K562 (cell line): ENCODE results near the gene CCL16. TPM values are rescaled to one million over a fixed set of nuclear protein-coding genes. Genes with fewer than 3 reads are reported as not detected.

Experiments used
- polyA plus RNA-seq, 8 experiments: library from polyadenylated mRNA; depleted of rRNA in 4 of 8; stranded (reverse) in 5 of 8; unstranded in 3 of 8; fragments of >200 nt; fragmentation: Nextera tagmentation in 2 of 8; fragmentation: Illumina TruSeq in 1 of 8; extraction: Ambion mirVana in 2 of 8; extraction: Trizol in 1 of 8; gene quantifications; 2 replicates each; pipeline versions ENCODE4 v1.2.1 to v1.2.3, GENCODE V29; 2011 to 2014; ENCODE audit warnings: inconsistent platforms in 1 of 8, missing spikeins in 1 of 8
- total RNA-seq, 7 experiments: library from RNA; depleted of rRNA in 6 of 7; stranded (reverse); fragments of >200 nt in 6 of 7; fragmentation: Illumina TruSeq in 2 of 7; extraction: Trizol in 2 of 7; gene quantifications; 2 replicates each; pipeline versions ENCODE4 v1.2.1 to v1.2.3, GENCODE V29; 2011 to 2021; ENCODE audit warnings: low replicate concordance in 1 of 7
- TF ChIP-seq, protein P1 (sequence below), 2 experiments: fragments of 450-650 bp; IDR thresholded peaks; 2 replicates each; pipeline ENCODE4 v1.6.1; 2016; ENCODE audit warnings: mild to moderate bottlenecking in 2 of 2, borderline replicate concordance in 1 of 2, low read depth in 1 of 2, moderate library complexity in 1 of 2

Gene CCL16
- total and polyA plus RNA-seq, 9 of the 15 experiments (the other 6 are each of a cell fraction or from before 2014, with no cell fraction given), result not detected

DNA sequence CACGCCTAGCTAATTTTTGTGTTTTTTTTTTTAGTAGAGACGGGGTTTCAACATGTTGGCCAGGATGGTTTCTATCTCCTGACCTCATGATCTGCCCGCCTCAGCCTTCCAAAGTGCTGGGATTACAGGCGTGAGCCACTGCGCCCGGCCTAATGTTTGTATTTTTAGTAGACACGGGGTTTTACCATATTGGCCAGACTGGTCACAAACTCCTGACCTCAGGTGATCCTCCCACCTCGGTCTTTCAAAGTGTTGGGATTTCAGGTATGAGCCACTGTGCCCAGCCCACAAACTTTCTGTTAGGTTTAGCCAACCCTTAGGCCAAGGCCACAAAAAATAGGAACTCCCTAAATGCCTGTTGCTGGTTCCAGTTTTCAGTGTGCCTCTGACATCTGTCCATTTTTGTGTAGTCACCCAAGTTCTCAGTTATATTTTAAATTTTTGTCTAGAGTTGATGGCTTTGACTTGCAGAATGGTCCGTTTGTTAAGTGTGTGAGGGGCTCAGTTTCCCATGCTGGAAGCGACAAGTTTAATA is 12.7 kb downstream of the CCL16 start (continued):
- TF ChIP-seq, protein P1, sequence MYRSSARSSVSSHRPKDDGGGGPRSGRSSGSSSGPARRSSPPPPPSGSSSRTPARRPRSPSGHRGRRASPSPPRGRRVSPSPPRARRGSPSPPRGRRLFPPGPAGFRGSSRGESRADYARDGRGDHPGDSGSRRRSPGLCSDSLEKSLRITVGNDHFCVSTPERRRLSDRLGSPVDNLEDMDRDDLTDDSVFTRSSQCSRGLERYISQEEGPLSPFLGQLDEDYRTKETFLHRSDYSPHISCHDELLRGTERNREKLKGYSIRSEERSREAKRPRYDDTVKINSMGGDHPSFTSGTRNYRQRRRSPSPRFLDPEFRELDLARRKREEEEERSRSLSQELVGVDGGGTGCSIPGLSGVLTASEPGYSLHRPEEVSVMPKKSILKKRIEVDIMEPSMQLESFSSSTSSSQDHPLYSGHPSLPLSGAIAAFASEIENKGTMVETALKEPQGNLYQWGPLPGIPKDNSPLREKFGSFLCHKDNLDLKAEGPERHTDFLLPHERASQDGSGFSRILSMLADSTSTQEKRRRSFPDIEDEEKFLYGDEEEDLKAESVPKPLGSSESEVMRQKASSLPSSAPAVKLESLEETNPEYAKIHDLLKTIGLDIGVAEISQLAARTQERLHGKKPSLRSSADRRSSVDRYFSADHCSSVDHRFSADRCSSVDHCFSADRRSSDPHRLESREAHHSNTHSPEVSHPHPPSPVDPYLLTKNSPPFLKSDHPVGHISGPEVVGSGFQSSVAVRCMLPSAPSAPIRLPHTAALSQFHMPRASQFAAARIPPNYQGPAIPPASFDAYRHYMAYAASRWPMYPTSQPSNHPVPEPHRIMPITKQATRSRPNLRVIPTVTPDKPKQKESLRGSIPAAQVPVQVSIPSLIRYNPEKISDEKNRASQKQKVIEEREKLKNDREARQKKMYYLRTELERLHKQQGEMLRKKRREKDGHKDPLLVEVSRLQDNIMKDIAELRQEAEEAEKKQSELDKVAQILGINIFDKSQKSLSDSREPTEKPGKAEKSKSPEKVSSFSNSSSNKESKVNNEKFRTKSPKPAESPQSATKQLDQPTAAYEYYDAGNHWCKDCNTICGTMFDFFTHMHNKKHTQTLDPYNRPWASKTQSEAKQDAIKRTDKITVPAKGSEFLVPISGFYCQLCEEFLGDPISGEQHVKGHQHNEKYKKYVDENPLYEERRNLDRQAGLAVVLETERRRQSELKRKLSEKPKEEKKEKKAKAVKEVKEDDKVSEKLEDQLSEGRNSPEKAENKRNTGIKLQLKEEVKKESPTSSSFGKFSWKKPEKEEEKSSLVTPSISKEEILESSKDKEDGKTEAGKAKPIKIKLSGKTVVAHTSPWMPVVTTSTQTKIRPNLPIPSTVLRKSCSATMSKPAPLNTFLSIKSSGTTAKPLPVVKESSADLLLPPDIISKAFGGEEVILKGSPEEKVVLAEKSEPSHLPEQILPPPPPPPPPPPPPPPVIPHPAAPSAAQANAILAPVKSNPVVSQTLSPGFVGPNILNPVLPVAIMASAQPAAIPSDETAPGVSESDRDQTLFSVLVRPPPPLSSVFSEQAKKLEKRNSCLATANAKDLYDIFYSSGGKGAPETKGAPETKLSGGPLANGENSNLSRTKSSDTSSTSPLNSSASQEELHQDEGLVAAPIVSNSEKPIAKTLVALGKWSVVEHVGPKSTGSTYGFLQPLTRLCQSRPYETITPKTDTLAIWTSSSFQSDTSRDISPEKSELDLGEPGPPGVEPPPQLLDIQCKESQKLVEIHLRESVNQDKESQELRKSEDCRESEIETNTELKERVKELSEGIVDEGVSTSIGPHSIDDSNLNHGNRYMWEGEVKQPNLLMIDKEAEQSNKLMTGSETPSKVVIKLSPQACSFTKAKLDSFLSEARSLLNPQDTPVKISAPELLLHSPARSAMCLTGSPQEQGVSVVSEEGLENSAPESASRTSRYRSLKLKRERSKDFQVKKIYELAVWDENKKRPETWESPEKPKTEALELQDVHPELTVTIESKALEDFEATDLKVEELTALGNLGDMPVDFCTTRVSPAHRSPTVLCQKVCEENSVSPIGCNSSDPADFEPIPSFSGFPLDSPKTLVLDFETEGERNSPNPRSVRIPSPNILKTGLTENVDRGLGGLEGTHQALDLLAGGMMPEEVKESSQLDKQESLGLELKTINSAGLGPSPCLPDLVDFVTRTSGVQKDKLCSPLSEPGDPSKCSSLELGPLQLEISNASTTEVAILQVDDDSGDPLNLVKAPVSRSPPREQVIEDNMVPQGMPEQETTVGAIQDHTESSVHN (IDR thresholded peaks at IDR 0.05; ENCODE audit: borderline replicate concordance in 1 of 2, low read depth in 1 of 2), result no peak
